Measurements from ENCODE around the gene TMEM242.

DNA sequence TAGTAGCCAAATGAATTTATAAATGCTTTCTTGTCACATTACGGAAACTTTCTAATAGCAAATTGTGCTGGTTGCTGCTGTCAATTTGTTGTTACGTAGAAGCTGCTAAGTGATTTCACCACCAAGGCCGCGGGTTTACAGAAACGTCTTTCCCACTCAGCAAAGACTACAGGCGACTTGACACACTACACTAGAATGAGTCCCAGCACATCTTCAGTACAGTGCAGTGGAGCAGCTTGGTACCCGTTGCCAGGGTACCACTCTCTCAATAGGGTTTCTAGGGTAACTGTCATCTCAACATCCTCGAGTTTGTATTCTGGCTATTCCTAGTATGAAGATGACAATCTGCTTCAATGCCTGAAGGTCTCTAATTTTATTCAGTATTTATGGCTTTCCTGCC lies 35.0 kb upstream of the TMEM242 start:
- TF ChIP-seq, protein P1, sequence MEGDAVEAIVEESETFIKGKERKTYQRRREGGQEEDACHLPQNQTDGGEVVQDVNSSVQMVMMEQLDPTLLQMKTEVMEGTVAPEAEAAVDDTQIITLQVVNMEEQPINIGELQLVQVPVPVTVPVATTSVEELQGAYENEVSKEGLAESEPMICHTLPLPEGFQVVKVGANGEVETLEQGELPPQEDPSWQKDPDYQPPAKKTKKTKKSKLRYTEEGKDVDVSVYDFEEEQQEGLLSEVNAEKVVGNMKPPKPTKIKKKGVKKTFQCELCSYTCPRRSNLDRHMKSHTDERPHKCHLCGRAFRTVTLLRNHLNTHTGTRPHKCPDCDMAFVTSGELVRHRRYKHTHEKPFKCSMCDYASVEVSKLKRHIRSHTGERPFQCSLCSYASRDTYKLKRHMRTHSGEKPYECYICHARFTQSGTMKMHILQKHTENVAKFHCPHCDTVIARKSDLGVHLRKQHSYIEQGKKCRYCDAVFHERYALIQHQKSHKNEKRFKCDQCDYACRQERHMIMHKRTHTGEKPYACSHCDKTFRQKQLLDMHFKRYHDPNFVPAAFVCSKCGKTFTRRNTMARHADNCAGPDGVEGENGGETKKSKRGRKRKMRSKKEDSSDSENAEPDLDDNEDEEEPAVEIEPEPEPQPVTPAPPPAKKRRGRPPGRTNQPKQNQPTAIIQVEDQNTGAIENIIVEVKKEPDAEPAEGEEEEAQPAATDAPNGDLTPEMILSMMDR (IDR thresholded peaks at IDR 0.05) = no peak
- TF ChIP-seq POLR2A (IDR thresholded peaks at IDR 0.05) = no peak

Measured in esophagus squamous epithelium (tissue), 4 donors.